ENCODE measurements around the gene CRHR1. TPM values are rescaled to one million over a fixed set of nuclear protein-coding genes. Genes with fewer than 3 reads are reported as not detected.

The CRHR1 gene
- total and polyA plus RNA-seq, 2 of the 4 experiments (the other 2 are of a cell fraction) = not detected

- in situ Hi-C loops (cut with MboI; ENCODE audit: low sequenced_read_pairs) = loop anchor here (25.0 kb wide), 1 partner anchor 413 kb away; no protein-coding TSS in a partner anchor
- no peak overlapping the region for H2AFZ ChIP-seq (replicated peaks; ENCODE audit: low read length, poor library complexity)
- ATAC-seq (ENCODE audit: low read depth) (no peak), DNase-seq (no peak)
- WGBS, 2 experiments (ENCODE audit: extremely low coverage in 2 of 2, insufficient read length in 1 of 2) = 65% methylated on average over 13 of the region's 14 CpGs; no CpG with 5 or more reads in 1 of the 2 experiments
- no peak overlapping the region for H4K5ac ChIP-seq (ENCODE audit: low read depth, low read length)
- peaks cover 29% of the 10 kb centered on the region for H3K27me3 ChIP-seq (ENCODE audit: control insufficient read depth, insufficient read depth, low read length)
- intact Hi-C loops (cut with micrococcal nuclease) = no loop called here
- no peaks in the 10 kb centered on the region for H3K4me1 ChIP-seq (ENCODE audit: control insufficient read depth, insufficient read depth, low read length)
- no peaks in the 10 kb centered on the region for H3K9me3 ChIP-seq (ENCODE audit: control insufficient read depth, insufficient read depth, low read length)
- BruUV-seq (replicated peaks) = no TSS peak
- TF ChIP-seq NFE2L2 (IDR thresholded peaks at IDR 0.05; ENCODE audit: low read depth, low read length) (no peak), SMC3 (IDR thresholded peaks at IDR 0.05; ENCODE audit: low read depth, low read length) (no peak), USF2 (IDR thresholded peaks at IDR 0.05; ENCODE audit: low read depth, low read length) (no peak), RFX5 (IDR thresholded peaks at IDR 0.05; ENCODE audit: low read depth, low read length) (no peak), CHD1 (IDR thresholded peaks at IDR 0.05; ENCODE audit: low read depth, low read length) (no peak), RCOR1 (IDR thresholded peaks at IDR 0.05; ENCODE audit: insufficient replicate concordance, low read length) (no peak), MXI1 (IDR thresholded peaks at IDR 0.05; ENCODE audit: borderline replicate concordance, low read depth, low read length) (no peak)
- no peak overlapping the region for H3K4me3 ChIP-seq (ENCODE audit: insufficient read depth, low read depth, low read length)
- POLR2A ChIA-PET (ENCODE audit: unreplicated experiment) = no interaction called here
- CTCF ChIA-PET = no interaction called here
- H2BK120ac ChIP-seq (ENCODE audit: low read depth, low read length) = no peak overlapping the region
- no peak overlapping the region for H4K91ac ChIP-seq (ENCODE audit: insufficient read depth, low read depth, low read length)
- H2AK5ac ChIP-seq (ENCODE audit: low read depth, low read length) = no peak overlapping the region
- no peaks in the 10 kb centered on the region for H3K9me1 ChIP-seq (ENCODE audit: insufficient read depth, low read length)
- H3K36me3 ChIP-seq (ENCODE audit: control insufficient read depth, insufficient read depth, low read length) = no peaks in the 10 kb centered on the region
- no peak overlapping the region for H3K4ac ChIP-seq (ENCODE audit: low read depth, low read length)
- dilution Hi-C loops (cut with HindIII; ENCODE audit: low sequenced_read_pairs, unreplicated experiment) = no loop called here
- H3K79me1 ChIP-seq (ENCODE audit: low read depth in 1 of 2, low read length in 2 of 2) = no peaks in the 10 kb centered on the region
- H2BK15ac ChIP-seq (ENCODE audit: low read depth, low read length) = no peak overlapping the region
- H4K20me1 ChIP-seq (ENCODE audit: insufficient read depth, low read length) = no peaks in the 10 kb centered on the region
- no peak overlapping the region for H2AK9ac ChIP-seq (replicated peaks; ENCODE audit: low read depth, low read length, poor library complexity)
- H3K14ac ChIP-seq (replicated peaks; ENCODE audit: low read depth, low read length) = no peak overlapping the region
- H3K23ac ChIP-seq (ENCODE audit: low read depth, low read length) = no peak overlapping the region
- H2BK20ac ChIP-seq (ENCODE audit: low read depth, low read length) = no peak overlapping the region
- no peak overlapping the region for H3K18ac ChIP-seq (ENCODE audit: low read depth, low read length)
- no peak overlapping the region for H4K8ac ChIP-seq (ENCODE audit: low read depth in 2 of 2, low read length in 2 of 2)
- H3K27ac ChIP-seq (ENCODE audit: insufficient read depth, low read length) = no peak overlapping the region
- H2BK5ac ChIP-seq (ENCODE audit: low read depth, low read length, poor library complexity, severe bottlenecking) = no peak overlapping the region
- H3K9ac ChIP-seq (ENCODE audit: low read depth, low read length) = no peak overlapping the region
- no peak overlapping the region for H3K4me2 ChIP-seq (ENCODE audit: low read depth, low read length)
- H3K56ac ChIP-seq (ENCODE audit: extremely low read depth, insufficient read depth, low read length) = no peak overlapping the region
Measured at GRCh38 chr17:45825792-45826191, 41.7 kb downstream of the CRHR1 start.
